ENCODE results near the gene PRPF19.

PRPF19 gene

DNA sequence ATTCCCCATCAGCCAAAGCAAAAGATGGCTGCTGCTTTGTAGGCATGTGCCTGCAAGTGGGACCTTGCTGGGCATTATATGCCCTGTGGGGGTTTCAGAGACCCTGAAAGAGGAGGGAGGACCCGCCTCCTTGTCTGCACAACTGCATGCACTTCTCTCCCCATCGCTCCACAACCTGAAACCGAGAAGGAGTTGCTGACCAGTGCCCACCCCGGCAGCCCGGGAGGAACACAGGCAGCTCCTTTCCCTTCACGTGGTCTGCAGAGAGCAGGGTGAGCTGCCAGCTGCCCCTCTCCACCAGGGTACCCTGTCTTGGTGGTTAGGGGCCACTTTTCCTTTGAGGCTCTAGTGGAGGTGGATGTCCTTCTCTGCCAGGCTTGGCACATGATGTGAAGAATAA lies 16.5 kb upstream of the PRPF19 start:
- no peak for DNase-seq (ENCODE audit: low spot score)
- TF ChIP-seq, protein P1, sequence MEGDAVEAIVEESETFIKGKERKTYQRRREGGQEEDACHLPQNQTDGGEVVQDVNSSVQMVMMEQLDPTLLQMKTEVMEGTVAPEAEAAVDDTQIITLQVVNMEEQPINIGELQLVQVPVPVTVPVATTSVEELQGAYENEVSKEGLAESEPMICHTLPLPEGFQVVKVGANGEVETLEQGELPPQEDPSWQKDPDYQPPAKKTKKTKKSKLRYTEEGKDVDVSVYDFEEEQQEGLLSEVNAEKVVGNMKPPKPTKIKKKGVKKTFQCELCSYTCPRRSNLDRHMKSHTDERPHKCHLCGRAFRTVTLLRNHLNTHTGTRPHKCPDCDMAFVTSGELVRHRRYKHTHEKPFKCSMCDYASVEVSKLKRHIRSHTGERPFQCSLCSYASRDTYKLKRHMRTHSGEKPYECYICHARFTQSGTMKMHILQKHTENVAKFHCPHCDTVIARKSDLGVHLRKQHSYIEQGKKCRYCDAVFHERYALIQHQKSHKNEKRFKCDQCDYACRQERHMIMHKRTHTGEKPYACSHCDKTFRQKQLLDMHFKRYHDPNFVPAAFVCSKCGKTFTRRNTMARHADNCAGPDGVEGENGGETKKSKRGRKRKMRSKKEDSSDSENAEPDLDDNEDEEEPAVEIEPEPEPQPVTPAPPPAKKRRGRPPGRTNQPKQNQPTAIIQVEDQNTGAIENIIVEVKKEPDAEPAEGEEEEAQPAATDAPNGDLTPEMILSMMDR (IDR thresholded peaks at IDR 0.05; ENCODE audit: extremely low read depth, missing control alignments) = no peak

DNA sequence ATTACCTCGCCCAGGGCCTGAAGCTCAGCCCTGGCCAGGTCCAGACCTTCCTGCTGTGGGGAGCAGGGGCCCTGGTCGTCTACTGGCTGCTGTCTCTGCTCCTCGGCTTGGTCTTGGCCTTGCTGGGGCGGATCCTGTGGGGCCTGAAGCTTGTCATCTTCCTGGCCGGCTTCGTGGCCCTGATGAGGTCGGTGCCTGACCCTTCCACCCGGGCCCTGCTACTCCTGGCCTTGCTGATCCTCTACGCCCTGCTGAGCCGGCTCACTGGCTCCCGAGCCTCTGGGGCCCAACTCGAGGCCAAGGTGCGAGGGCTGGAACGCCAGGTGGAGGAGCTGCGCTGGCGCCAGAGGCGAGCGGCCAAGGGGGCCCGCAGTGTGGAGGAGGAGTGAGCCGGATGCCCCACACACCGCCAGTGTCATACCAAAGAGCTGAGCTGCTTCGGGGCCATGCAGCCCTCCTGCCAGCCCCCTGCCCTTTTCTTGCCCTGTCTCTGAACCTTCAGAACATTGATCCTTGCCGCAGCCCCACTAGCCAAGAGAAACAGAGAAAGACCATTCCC lies 15.5 kb upstream of the PRPF19 start:
- DNase-seq (ENCODE audit: low spot score) = no peak
- TF ChIP-seq, protein P1 (IDR thresholded peaks at IDR 0.05; ENCODE audit: extremely low read depth, missing control alignments) = no peak

DNA sequence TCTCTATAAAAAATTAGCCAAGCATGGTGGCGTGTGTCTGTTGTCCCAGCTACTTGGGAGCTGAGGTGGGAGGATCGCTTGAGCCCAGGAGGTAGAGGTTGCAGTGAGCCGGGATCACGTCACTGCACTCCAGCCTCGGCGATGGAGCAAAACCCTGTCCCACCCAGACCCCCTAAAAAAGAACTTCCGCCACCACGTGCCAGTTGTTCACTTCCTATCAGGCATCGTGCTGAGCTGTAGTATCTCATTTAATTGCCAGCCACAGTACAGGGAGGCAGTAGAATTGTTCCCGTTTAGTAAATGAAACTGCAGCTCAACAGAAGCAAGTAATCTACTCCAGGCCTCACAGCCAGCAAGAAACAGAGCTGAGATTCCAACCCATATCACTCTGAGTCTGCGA lies 14.9 kb upstream of the PRPF19 start:
- TF ChIP-seq, protein P1 (IDR thresholded peaks at IDR 0.05; ENCODE audit: extremely low read depth, missing control alignments) = no peak
- no peak for DNase-seq (ENCODE audit: low spot score)

DNA sequence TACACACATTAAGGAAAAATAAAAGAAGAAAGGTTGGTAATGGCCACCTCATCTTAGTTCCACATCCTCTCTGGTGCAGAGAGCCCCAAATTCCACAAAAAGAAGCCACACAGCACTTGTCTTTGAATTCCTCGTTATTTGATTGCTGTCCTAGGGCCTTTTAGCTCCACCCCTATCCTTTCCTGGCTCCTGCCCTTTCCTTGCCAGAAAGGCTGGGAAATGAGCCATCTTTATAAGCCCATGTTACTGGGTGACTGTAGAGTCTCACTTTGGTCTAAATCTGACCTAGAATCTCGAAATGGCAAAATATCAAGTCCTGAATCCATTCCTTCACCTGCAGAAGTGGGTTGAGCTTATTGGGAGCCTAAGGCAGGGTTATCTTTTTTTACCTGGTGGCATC lies 13.6 kb upstream of the PRPF19 start:
- DNase-seq (ENCODE audit: low spot score) = no peak
- TF ChIP-seq, protein P1 (IDR thresholded peaks at IDR 0.05; ENCODE audit: extremely low read depth, missing control alignments) = no peak

DNA sequence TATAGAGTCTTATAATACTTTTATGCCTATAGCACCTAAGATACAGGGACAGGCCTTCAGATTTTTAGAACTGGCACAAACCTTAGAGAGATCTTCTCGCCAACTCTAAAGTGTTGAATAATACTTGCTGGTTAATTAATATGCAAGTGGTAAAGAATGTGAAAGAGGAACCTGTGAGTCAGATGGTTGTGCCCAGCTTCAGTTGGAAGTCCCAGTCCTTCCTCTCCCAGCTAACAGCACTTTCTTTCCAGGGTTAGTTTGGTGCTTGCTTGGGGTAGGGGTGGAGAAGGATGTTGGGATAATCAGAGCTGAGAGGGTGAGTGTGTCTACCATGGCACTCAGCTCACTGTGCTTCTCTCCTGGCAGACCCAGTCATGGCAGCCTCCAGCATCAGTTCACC lies 12.9 kb upstream of the PRPF19 start:
- TF ChIP-seq, protein P1 (IDR thresholded peaks at IDR 0.05; ENCODE audit: extremely low read depth, missing control alignments) = no peak
- peak; percentile 20 for DNase-seq (ENCODE audit: low spot score)

DNA sequence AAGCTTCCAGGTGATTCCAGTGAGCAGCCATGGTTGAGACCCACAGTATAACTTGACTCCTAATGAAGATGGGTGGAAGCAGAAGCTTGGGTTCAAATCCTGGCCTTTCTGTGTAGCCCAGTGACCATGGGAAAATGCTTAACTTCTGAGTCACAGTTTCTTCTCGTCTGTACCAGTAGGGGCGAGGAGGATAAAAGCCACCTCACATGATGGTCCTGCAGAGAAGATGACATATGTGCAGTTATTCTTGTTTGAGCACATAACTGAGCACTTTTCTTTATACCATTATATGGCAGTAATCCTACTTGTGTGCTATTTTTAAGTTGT lies 12.5 kb upstream of the PRPF19 start:
- peak; percentile 21 for DNase-seq (ENCODE audit: low spot score)
- TF ChIP-seq, protein P1 (IDR thresholded peaks at IDR 0.05; ENCODE audit: extremely low read depth, missing control alignments) = no peak

DNA sequence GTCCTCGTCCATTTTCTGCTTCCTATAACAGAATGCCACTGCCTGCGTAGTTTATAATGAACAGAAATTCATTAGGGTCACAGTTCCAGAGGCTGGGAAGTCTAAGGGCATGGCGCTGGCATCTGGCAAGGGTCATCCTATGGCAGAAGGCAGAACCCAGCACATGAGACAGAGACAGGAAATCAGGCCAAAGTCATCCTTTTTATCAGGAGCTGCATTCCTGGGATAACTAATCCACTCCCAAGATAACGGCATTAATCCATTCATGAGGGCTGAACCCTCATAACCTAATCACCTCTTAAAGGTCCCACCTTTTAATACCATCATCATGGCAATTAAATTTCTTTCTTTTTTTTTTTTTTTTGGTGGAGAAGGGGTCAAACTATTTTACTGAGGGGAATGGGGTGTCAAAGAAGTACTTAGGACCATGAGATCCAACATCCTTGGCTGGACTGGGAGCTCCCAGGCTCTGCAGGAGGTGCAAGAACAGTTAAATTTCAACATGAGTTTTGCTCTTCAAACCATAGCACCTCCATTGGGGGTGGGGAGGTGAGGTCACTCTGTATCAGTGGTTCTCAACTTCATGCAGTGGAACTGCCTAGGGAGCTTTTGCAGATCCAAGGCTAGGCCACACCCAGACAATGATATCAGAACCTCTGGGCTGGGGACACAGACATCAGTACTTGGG lies 12.0 kb upstream of the PRPF19 start:
- TF ChIP-seq, protein P1 (IDR thresholded peaks at IDR 0.05; ENCODE audit: extremely low read depth, missing control alignments) = no peak
- DNase-seq (ENCODE audit: low spot score) = peak; percentile 23
